Right cardiac atrium (tissue), 5 donors: ENCODE measurements around the gene SLC38A3. TPM values are rescaled to one million over a fixed set of nuclear protein-coding genes. Genes with fewer than 3 reads are reported as not detected.
"Not testable (repeated sequence)": the region's sequence is repeated elsewhere in the genome, so short reads cannot be mapped to it uniquely, and the experiment has no call there.

Source experiments
- ATAC-seq, 2 donors: fragments of 200-7000 bp; cut with Tn5 transposase; one replicate each; pipeline versions ENCODE4 v1.8.0 to v1.9.1; 2020; ENCODE audit warnings: moderate library complexity in 2 of 2, mild to moderate bottlenecking in 1 of 2
- DNase-seq, 3 donors: peaks; one replicate each; pipeline ENCODE4 v3.0.0-alpha.2; 2020
- H3K27ac ChIP-seq: one replicate; pipeline ENCODE4 v1.5.1; 2013; ENCODE audit warnings: mild to moderate bottlenecking, low read length, control low read depth, moderate library complexity
- H3K27me3 ChIP-seq: one replicate; pipeline ENCODE4 v1.6.1; 2013; ENCODE audit not compliant: control insufficient read depth, insufficient read depth
- H3K4me1 ChIP-seq: one replicate; pipeline ENCODE4 v1.6.1; 2013; ENCODE audit warnings: low read length; ENCODE audit not compliant: control insufficient read depth, insufficient read depth
- H3K4me3 ChIP-seq: one replicate; pipeline ENCODE4 v1.5.1; 2013; ENCODE audit warnings: low read length, control low read depth
- H3K9me3 ChIP-seq: one replicate; pipeline ENCODE4 v1.6.1; 2013; ENCODE audit warnings: low read length; ENCODE audit not compliant: control insufficient read depth
- WGBS: extraction: QIAGEN DNeasy Blood & Tissue Kit; methylation state at CpG from one replicate; pipeline ENCODE4 v1.1.7; 2013; 5-methylcytosine and 5-hydroxymethylcytosine counted together
- intact Hi-C, 4 donors: fragments of 100-400 bp; cut with DNase I; formaldehyde crosslinking; loops; one replicate each; pipeline versions ENCODE4 v1.11.0 to v1.14.0; 2022 to 2023
- polyA plus RNA-seq: library from polyadenylated mRNA; stranded (reverse); fragments of 200-250 nt; gene quantifications from one replicate; pipeline ENCODE4 v1.2.3, GENCODE V29; 2013
- total RNA-seq, 4 donors: library from RNA; stranded (reverse); fragmentation: NEBNext Ultra II Directional; extraction: Animal tissue kit (Norgen Biotek cat#: 25700); gene quantifications; one replicate each; pipeline ENCODE4 v1.2.1, GENCODE V29; 2021
- donor health status: healthy with polysubstance abuse.
- donor health status: DM: no; HTN: yes; CAD: no.
- donor health status: DM: no; HTN: no; CAD: no.
- donor health status: DM: no; HTN: yes; CAD: no; lungs with severe emphysema.
- donor health status: DM: yes; HTN: yes; CAD: no.

SLC38A3 gene
- total and polyA plus RNA-seq, 5 donors, result 5.0 to 10.4 (median 8.7) TPM

- peaks cover 3% of the 10 kb centered on the region for H3K4me1 ChIP-seq
- DNase-seq (no peak), ATAC-seq (no peak)
- no peak overlapping the region for H3K4me3 ChIP-seq
- no peaks in the 10 kb centered on the region for H3K27me3 ChIP-seq
- H3K9me3 ChIP-seq, result no peaks in the 10 kb centered on the region
- intact Hi-C loops, result loop anchor here in 3 of 4 donors (2.0 to 5.0 kb wide), 4 partner anchors 32 to 98 kb away; partner anchors contain the start of genes GNAT1 (in 1 of the 3) and HYAL2 (in 1 of the 3)
- H3K27ac ChIP-seq, result no peak overlapping the region
- WGBS, result 70% methylated on average over 5 of the region's 5 CpGs
These were observed 19.6 kb downstream of the SLC38A3 start for GRCh38 chr3:50224639-50225038.

- WGBS, result under 1% methylated on average over 40 of the region's 40 CpGs
- intact Hi-C loops, result loop anchor here (2.0 to 5.0 kb wide), 7 partner anchors 20 to 95 kb away; partner anchors contain the start of genes GNAT1 (in 1 of the 4) and HYAL2 (in 1 of the 4)
- Histone ChIP-seq H3K27me3 (no peaks in the 10 kb centered on the region), H3K4me3 (peak overlapping the region; percentile 49), H3K4me1 (no peaks in the 10 kb centered on the region), H3K9me3 (no peaks in the 10 kb centered on the region), H3K27ac (no peak overlapping the region)
- peak in 2 of 3 donors; percentile 52 to 83 for DNase-seq
- ATAC-seq, result peak; percentile 39 to 49
These were observed 21.9 kb downstream of the SLC38A3 start for GRCh38 chr3:50226888-50227389.

- DNase-seq (peak; percentile 92 to 97 (median 97)), ATAC-seq (peak; percentile 91 to 92)
- H3K9me3 ChIP-seq, result no peaks in the 10 kb centered on the region
- intact Hi-C loops, result loop anchor here (2.0 to 5.0 kb wide), 7 partner anchors 19 to 95 kb away; partner anchors contain the start of genes GNAT1 (in 1 of the 4) and HYAL2 (in 1 of the 4)
- H3K4me1 ChIP-seq, result no peaks in the 10 kb centered on the region
- H3K27ac ChIP-seq, result peak overlapping the region; percentile 54
- H3K27me3 ChIP-seq, result no peaks in the 10 kb centered on the region
- peak overlapping the region; percentile 49 for H3K4me3 ChIP-seq
- 1% methylated on average over 51 of the region's 51 CpGs for WGBS
These were observed 22.5 kb downstream of the SLC38A3 start for GRCh38 chr3:50227390-50228183.

GRCh38 chr3:50228184-50228763 lies 23.2 kb downstream of the SLC38A3 start:
- H3K27me3 ChIP-seq, H3K4me1 ChIP-seq, DNase-seq, H3K9me3 ChIP-seq, ATAC-seq: not testable (repeated sequence)
- WGBS, result 45% methylated on average over 15 of the region's 15 CpGs
- intact Hi-C loops, result loop anchor here in 3 of 4 donors (5.0 kb wide), 3 partner anchors 36 to 94 kb away; partner anchors contain the start of genes GNAT1 (in 1 of the 3) and HYAL2 (in 1 of the 3)
- H3K4me3 ChIP-seq, result peak overlapping the region; percentile 49
- peak overlapping the region; percentile 25 for H3K27ac ChIP-seq

- H3K9me3 ChIP-seq, result no peaks in the 10 kb centered on the region
- H3K4me3 ChIP-seq, result no peak overlapping the region
- no peaks in the 10 kb centered on the region for H3K4me1 ChIP-seq
- ATAC-seq, result no peak
- H3K27me3 ChIP-seq, result no peaks in the 10 kb centered on the region
- intact Hi-C loops, result loop anchor here in 3 of 4 donors (5.0 kb wide), 3 partner anchors 37 to 93 kb away; partner anchors contain the start of genes GNAT1 (in 1 of the 3) and HYAL2 (in 1 of the 3)
- no peak overlapping the region for H3K27ac ChIP-seq
- 91% methylated on average over 3 of the region's 3 CpGs for WGBS
- no peak for DNase-seq
These were observed 24.4 kb downstream of the SLC38A3 start for GRCh38 chr3:50229490-50229889.

GRCh38 chr3:50230104-50230793 lies 25.2 kb downstream of the SLC38A3 start:
- Histone ChIP-seq H3K27ac (no peak overlapping the region), H3K27me3 (no peaks in the 10 kb centered on the region), H3K4me3 (no peak overlapping the region), H3K4me1 (no peaks in the 10 kb centered on the region), H3K9me3 (no peaks in the 10 kb centered on the region)
- intact Hi-C loops, result no loop called here
- 78% methylated on average over 8 of the region's 8 CpGs for WGBS
- ATAC-seq (no peak), DNase-seq (no peak)

GRCh38 chr3:50230794-50231125 lies 25.7 kb downstream of the SLC38A3 start:
- no peaks in the 10 kb centered on the region for H3K27me3 ChIP-seq
- DNase-seq (no peak), ATAC-seq (no peak)
- H3K4me3 ChIP-seq, result no peak overlapping the region
- no peak overlapping the region for H3K27ac ChIP-seq
- no peaks in the 10 kb centered on the region for H3K4me1 ChIP-seq
- WGBS, result 85% methylated on average over 4 of the region's 4 CpGs
- intact Hi-C loops, result no loop called here
- no peaks in the 10 kb centered on the region for H3K9me3 ChIP-seq

GRCh38 chr3:50231581-50231980 lies 26.5 kb downstream of the SLC38A3 start:
- no peaks in the 10 kb centered on the region for H3K27me3 ChIP-seq

GRCh38 chr3:50232303-50232702 lies 27.2 kb downstream of the SLC38A3 start:
- no peak overlapping the region for H3K4me3 ChIP-seq
- no peak for ATAC-seq
- no peaks in the 10 kb centered on the region for H3K4me1 ChIP-seq
- no peak overlapping the region for H3K27ac ChIP-seq
- no peaks in the 10 kb centered on the region for H3K27me3 ChIP-seq
- intact Hi-C loops, result no loop called here
- no peak for DNase-seq
- 65% methylated on average over 3 of the region's 3 CpGs for WGBS
- no peaks in the 10 kb centered on the region for H3K9me3 ChIP-seq

More at GRCh38 chr3:50231581-50231980, 26.5 kb downstream of the SLC38A3 start:
- H3K4me1 ChIP-seq, result no peaks in the 10 kb centered on the region
- H3K4me3 ChIP-seq, result no peak overlapping the region
- H3K9me3 ChIP-seq, result no peaks in the 10 kb centered on the region
- intact Hi-C loops, result no loop called here
- DNase-seq (no peak), ATAC-seq (no peak)
- H3K27ac ChIP-seq, result no peak overlapping the region
- 78% methylated on average over 5 of the region's 5 CpGs for WGBS

- intact Hi-C loops, result no loop called here
- WGBS, result 86% methylated on average over 4 of the region's 4 CpGs
- ATAC-seq (no peak), DNase-seq (no peak)
- H3K4me3 ChIP-seq, result no peak overlapping the region
- no peaks in the 10 kb centered on the region for H3K4me1 ChIP-seq
- no peaks in the 10 kb centered on the region for H3K9me3 ChIP-seq
- no peaks in the 10 kb centered on the region for H3K27me3 ChIP-seq
- no peak overlapping the region for H3K27ac ChIP-seq
These were observed 28.1 kb downstream of the SLC38A3 start for GRCh38 chr3:50233176-50233575.
